ENCODE measurements around the gene AFG1L.

GRCh38 chr6:108489699-108490098, 194.8 kb downstream of the AFG1L start:
- TF ChIP-seq POLR2A (IDR thresholded peaks at IDR 0.05) (no peak), CTCF (IDR thresholded peaks at IDR 0.05) (no peak)

Measured in stomach (tissue), 4 donors.